HCT116 (cell line): ENCODE measurements around the gene CDH11. TPM values are rescaled to one million over a fixed set of nuclear protein-coding genes. Genes with fewer than 3 reads are reported as not detected.

Source experiments
- ATAC-seq: fragments of 200-7000 bp; cut with Tn5 transposase; 2 replicates; pipeline ENCODE4 v1.9.1; 2020; ENCODE audit warnings: mild to moderate bottlenecking, moderate library complexity
- BruUV-seq: library from RNA; stranded (reverse); fragments of 400-500 nt; replicated peaks from 2 replicates; lab custom pipeline; 2021; lab: Mats Ljungman, UMichigan
- CTCF ChIA-PET: fragments of 300-600 bp; sonication (Branson Sonifier 250); formaldehyde crosslinking; loops from one replicate; lab custom pipeline; 2021; ENCODE audit warnings: antibody characterized with exemption; lab: Charles Lee
- POLR2A ChIA-PET: fragments of 300-600, 350-600 bp; sonication (Branson Sonifier 250); formaldehyde crosslinking; loops from one replicate; lab custom pipeline; 2021; ENCODE audit warnings: antibody characterized with exemption; lab: Charles Lee
- RAD21 ChIA-PET, 2 experiments: fragments of 300-600 bp; sonication (Branson Sonifier 250); formaldehyde crosslinking; loops; one replicate each; lab custom pipeline; 2023; ENCODE audit warnings: low total read pairs in 2 of 2; ENCODE audit not compliant: uncharacterized antibody in 2 of 2, unreplicated experiment in 2 of 2, low non-redundant PET in 1 of 2; lab: Charles Lee
- DNase-seq: peaks from one replicate; pipeline ENCODE4 v3.0.0-alpha.2; 2010; ENCODE audit warnings: low read depth, low spot score
- H2AFZ ChIP-seq: fragments of 200-600 bp; shearing (Covaris generic), sonication (generic); 2 replicates; pipeline ENCODE4 v1.6.1; 2017; ENCODE audit warnings: low read depth, mixed run types, mixed read lengths, antibody characterized with exemption, low read length; ENCODE audit not compliant: poor library complexity, severe bottlenecking
- H3K27ac ChIP-seq: 2 replicates; pipeline ENCODE4 v1.5.1; 2012; ENCODE audit warnings: low read depth, low read length
- H3K27me3 ChIP-seq: fragments of 200-600 bp; sonication (generic); 2 replicates; pipeline ENCODE4 v1.6.1; 2016; ENCODE audit warnings: mixed run types, low read length, mixed read lengths; ENCODE audit not compliant: insufficient read depth
- H3K36me3 ChIP-seq, 2 experiments: fragments of 200-500 bp in 1 of 2; fragments of 200-600 bp in 1 of 2; sonication (Bioruptor generic) in 1 of 2; sonication (generic) in 1 of 2; 2 replicates each; pipeline versions ENCODE4 v1.5.1 to v1.6.1; 2014 to 2016; ENCODE audit warnings: low read length in 2 of 2, inconsistent platforms in 1 of 2, mixed read lengths in 1 of 2, mixed run types in 1 of 2; ENCODE audit not compliant: insufficient read depth in 2 of 2, control insufficient read depth in 1 of 2
- H3K4me1 ChIP-seq, 2 experiments: fragments of 200-600 bp in 1 of 2; sonication (generic) in 1 of 2; 2 replicates each; pipeline versions ENCODE4 v1.5.1 to v1.6.1; 2012 to 2017; ENCODE audit warnings: low read length in 2 of 2, inconsistent platforms in 1 of 2, mild to moderate bottlenecking in 1 of 2, mixed read lengths in 1 of 2, mixed run types in 1 of 2, moderate library complexity in 1 of 2; ENCODE audit not compliant: insufficient read depth in 2 of 2, control insufficient read depth in 1 of 2
- H3K4me2 ChIP-seq: fragments of 200-600 bp; sonication (generic); 2 replicates; pipeline ENCODE4 v1.6.1; 2017; ENCODE audit warnings: mixed run types, low read length, mixed read lengths
- H3K4me3 ChIP-seq, 2 experiments: fragments of 200-600 bp in 1 of 2; sonication (generic) in 1 of 2; replicated peaks in 1 of 2; 2 replicates each; pipeline ENCODE4 v1.5.1; 2011 to 2016; ENCODE audit warnings: low read length in 2 of 2, control low read depth in 1 of 2, low read depth in 1 of 2, mild to moderate bottlenecking in 1 of 2, mixed read lengths in 1 of 2, mixed run types in 1 of 2
- H3K79me2 ChIP-seq: fragments of 200-600 bp; sonication (generic); 2 replicates; pipeline ENCODE4 v1.6.1; 2017; ENCODE audit warnings: mild to moderate bottlenecking, mixed run types, low read length, moderate library complexity, mixed read lengths; ENCODE audit not compliant: insufficient read depth
- H3K9ac ChIP-seq: fragments of 200-600 bp; sonication (generic); 2 replicates; pipeline ENCODE4 v1.6.1; 2016; ENCODE audit warnings: low read length, mixed read lengths
- H3K9me2 ChIP-seq: fragments of 200-600 bp; sonication (generic), shearing (Covaris generic); 2 replicates; pipeline ENCODE4 v1.6.1; 2017; ENCODE audit warnings: mixed run types, mild to moderate bottlenecking, moderate library complexity; ENCODE audit not compliant: insufficient read depth
- H3K9me3 ChIP-seq, 2 experiments: fragments of 200-500 bp in 1 of 2; fragments of 200-600 bp in 1 of 2; sonication (Bioruptor generic) in 1 of 2; sonication (generic) in 1 of 2; 2 replicates each; pipeline ENCODE4 v1.6.1; 2014 to 2017; ENCODE audit warnings: low read length in 2 of 2, mixed read lengths in 2 of 2, inconsistent platforms in 1 of 2, low read depth in 1 of 2, mild to moderate bottlenecking in 1 of 2, mixed run types in 1 of 2, moderate library complexity in 1 of 2; ENCODE audit not compliant: control insufficient read depth in 1 of 2, insufficient read depth in 1 of 2
- H4K20me1 ChIP-seq: fragments of 200-600 bp; sonication (generic), shearing (Covaris generic); 2 replicates; pipeline ENCODE4 v1.6.1; 2017; ENCODE audit warnings: mixed run types, mild to moderate bottlenecking, moderate library complexity; ENCODE audit not compliant: insufficient read depth
- CBX3 ChIP-seq: IDR thresholded peaks from 2 replicates; pipeline ENCODE4 v1.6.1; 2012; ENCODE audit warnings: low read depth
- CEBPB ChIP-seq: IDR thresholded peaks from 2 replicates; pipeline ENCODE4 v1.6.1; 2012; ENCODE audit warnings: low read depth
- EZH2 ChIP-seq: fragments of 200-600 bp; sonication (generic); IDR thresholded peaks from 2 replicates; pipeline ENCODE4 v1.6.1; 2017; ENCODE audit warnings: antibody characterized with exemption, mixed run types
- EZH2phosphoT487 ChIP-seq: fragments of 200-600 bp; IDR thresholded peaks from 2 replicates; pipeline ENCODE4 v1.6.1; 2018; ENCODE audit warnings: antibody characterized with exemption, borderline replicate concordance
- JUND ChIP-seq: IDR thresholded peaks from 2 replicates; pipeline ENCODE4 v1.6.1; 2012
- POLR2A ChIP-seq: IDR thresholded peaks from 2 replicates; pipeline ENCODE4 v1.7.0; 2011; ENCODE audit warnings: borderline replicate concordance; ENCODE audit not compliant: insufficient read depth, insufficient read length; ENCODE audit errors: extremely low read depth
- SIN3A ChIP-seq: IDR thresholded peaks from 2 replicates; pipeline ENCODE4 v1.6.1; 2012; ENCODE audit warnings: low read depth
- TCF7L2 ChIP-seq: IDR thresholded peaks from 2 replicates; pipeline ENCODE4 v1.7.0; 2011; ENCODE audit warnings: borderline replicate concordance, inconsistent platforms; ENCODE audit not compliant: insufficient read depth, insufficient read length; ENCODE audit errors: extremely low read depth
- ZFX ChIP-seq: fragments of 450-650 bp; IDR thresholded peaks from 2 replicates; pipeline ENCODE4 v1.6.1; 2017
- ZNF274 ChIP-seq: fragments of 200-500 bp; sonication (Bioruptor generic); IDR thresholded peaks from 2 replicates; pipeline ENCODE4 v1.6.1; 2014; ENCODE audit warnings: mild to moderate bottlenecking, low read depth, low read length, inconsistent platforms
- intact Hi-C: fragments of 100-400 bp; cut with micrococcal nuclease; formaldehyde crosslinking; loops from 2 replicates; pipeline ENCODE4 v1.10.0; 2022
- total RNA-seq: library from RNA; stranded (reverse); gene quantifications from one replicate; pipeline ENCODE4 v1.2.1, GENCODE V29; 2021; ENCODE audit not compliant: unreplicated experiment
- TF ChIP-seq, protein P1 (sequence below): IDR thresholded peaks from 2 replicates; pipeline ENCODE4 v1.6.1; 2012
- TF ChIP-seq, protein P2 (sequence below): IDR thresholded peaks from 2 replicates; pipeline ENCODE4 v1.6.1; 2011; ENCODE audit warnings: mild to moderate bottlenecking, low read length, moderate library complexity; ENCODE audit not compliant: insufficient replicate concordance; ENCODE audit errors: extremely low read depth
- TF ChIP-seq, protein P3 (sequence below): IDR thresholded peaks from 2 replicates; pipeline ENCODE4 v1.6.1; 2012
- TF ChIP-seq, protein P4 (sequence below): IDR thresholded peaks from 2 replicates; pipeline ENCODE4 v1.6.1; 2012; ENCODE audit warnings: low read depth

Gene CDH11
- total RNA-seq, 1 experiment from 2014 or later, result 0.52 TPM

DNA sequence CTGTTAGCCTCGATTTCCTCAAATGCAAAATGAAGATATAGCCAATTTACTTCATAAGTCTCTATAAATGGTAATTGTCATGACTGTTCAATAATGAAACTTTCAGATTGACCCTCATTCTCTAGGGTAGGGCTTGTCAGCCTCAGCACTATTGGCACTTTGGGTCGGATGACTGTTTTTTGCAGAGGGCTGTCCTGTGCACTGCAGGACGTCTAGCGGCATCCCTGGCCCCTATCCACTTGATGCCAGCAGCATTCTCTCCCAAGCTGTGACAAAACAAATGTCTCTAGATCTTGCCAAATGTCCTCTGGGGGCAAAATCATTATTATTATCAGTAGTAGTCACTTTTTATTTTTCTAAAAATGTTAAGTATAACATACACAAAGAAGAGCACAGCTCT lies 24.6 kb downstream of the CDH11 start:
- RAD21 ChIA-PET, result no interaction called here
- Histone ChIP-seq H4K20me1 (no peaks in the 10 kb centered on the region), H3K4me1 (no peaks in the 10 kb centered on the region), H3K9ac (no peak overlapping the region), H3K9me3 (peaks cover under 1 to 7% of the 10 kb centered on the region in 2 experiments; a peak in 2 of 4 replicates), H3K27ac (no peak overlapping the region), H3K4me2 (no peak overlapping the region), H3K9me2 (no peaks in the 10 kb centered on the region), H3K36me3 (no peaks in the 10 kb centered on the region), H3K4me3 (no peak overlapping the region), H2AFZ (no peak overlapping the region), H3K79me2 (no peaks in the 10 kb centered on the region), H3K27me3 (no peaks in the 10 kb centered on the region)
- intact Hi-C loops, result no loop called here
- no peak for TF ChIP-seq JUND
- no peak for TF ChIP-seq CBX3
- no peak for TF ChIP-seq CEBPB
- TF ChIP-seq POLR2A, result no peak
- TF ChIP-seq, protein P1, sequence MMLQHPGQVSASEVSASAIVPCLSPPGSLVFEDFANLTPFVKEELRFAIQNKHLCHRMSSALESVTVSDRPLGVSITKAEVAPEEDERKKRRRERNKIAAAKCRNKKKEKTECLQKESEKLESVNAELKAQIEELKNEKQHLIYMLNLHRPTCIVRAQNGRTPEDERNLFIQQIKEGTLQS, result no peak
- TF ChIP-seq TCF7L2, result no peak
- TF ChIP-seq, protein P2, sequence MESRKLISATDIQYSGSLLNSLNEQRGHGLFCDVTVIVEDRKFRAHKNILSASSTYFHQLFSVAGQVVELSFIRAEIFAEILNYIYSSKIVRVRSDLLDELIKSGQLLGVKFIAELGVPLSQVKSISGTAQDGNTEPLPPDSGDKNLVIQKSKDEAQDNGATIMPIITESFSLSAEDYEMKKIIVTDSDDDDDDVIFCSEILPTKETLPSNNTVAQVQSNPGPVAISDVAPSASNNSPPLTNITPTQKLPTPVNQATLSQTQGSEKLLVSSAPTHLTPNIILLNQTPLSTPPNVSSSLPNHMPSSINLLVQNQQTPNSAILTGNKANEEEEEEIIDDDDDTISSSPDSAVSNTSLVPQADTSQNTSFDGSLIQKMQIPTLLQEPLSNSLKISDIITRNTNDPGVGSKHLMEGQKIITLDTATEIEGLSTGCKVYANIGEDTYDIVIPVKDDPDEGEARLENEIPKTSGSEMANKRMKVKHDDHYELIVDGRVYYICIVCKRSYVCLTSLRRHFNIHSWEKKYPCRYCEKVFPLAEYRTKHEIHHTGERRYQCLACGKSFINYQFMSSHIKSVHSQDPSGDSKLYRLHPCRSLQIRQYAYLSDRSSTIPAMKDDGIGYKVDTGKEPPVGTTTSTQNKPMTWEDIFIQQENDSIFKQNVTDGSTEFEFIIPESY, result no peak
- TF ChIP-seq EZH2, result no peak
- no peak for TF ChIP-seq ZFX
- TF ChIP-seq SIN3A, result no peak
- TF ChIP-seq, protein P3, sequence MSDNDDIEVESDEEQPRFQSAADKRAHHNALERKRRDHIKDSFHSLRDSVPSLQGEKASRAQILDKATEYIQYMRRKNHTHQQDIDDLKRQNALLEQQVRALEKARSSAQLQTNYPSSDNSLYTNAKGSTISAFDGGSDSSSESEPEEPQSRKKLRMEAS, result no peak
- TF ChIP-seq, protein P4, sequence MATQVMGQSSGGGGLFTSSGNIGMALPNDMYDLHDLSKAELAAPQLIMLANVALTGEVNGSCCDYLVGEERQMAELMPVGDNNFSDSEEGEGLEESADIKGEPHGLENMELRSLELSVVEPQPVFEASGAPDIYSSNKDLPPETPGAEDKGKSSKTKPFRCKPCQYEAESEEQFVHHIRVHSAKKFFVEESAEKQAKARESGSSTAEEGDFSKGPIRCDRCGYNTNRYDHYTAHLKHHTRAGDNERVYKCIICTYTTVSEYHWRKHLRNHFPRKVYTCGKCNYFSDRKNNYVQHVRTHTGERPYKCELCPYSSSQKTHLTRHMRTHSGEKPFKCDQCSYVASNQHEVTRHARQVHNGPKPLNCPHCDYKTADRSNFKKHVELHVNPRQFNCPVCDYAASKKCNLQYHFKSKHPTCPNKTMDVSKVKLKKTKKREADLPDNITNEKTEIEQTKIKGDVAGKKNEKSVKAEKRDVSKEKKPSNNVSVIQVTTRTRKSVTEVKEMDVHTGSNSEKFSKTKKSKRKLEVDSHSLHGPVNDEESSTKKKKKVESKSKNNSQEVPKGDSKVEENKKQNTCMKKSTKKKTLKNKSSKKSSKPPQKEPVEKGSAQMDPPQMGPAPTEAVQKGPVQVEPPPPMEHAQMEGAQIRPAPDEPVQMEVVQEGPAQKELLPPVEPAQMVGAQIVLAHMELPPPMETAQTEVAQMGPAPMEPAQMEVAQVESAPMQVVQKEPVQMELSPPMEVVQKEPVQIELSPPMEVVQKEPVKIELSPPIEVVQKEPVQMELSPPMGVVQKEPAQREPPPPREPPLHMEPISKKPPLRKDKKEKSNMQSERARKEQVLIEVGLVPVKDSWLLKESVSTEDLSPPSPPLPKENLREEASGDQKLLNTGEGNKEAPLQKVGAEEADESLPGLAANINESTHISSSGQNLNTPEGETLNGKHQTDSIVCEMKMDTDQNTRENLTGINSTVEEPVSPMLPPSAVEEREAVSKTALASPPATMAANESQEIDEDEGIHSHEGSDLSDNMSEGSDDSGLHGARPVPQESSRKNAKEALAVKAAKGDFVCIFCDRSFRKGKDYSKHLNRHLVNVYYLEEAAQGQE, result no peak
- no peak for TF ChIP-seq EZH2phosphoT487
- no peak for TF ChIP-seq ZNF274
- BruUV-seq, result no TSS peak
- POLR2A ChIA-PET, result no interaction called here
- DNase-seq, result no peak
- no peak for ATAC-seq
- CTCF ChIA-PET, result no interaction called here
